Right ventricle myocardium superior (tissue), 1 donor: ENCODE measurements around the gene UNC13D. TPM values are rescaled to one million over a fixed set of nuclear protein-coding genes. Genes with fewer than 3 reads are reported as not detected.
"Not testable (repeated sequence)": the region's sequence is repeated elsewhere in the genome, so short reads cannot be mapped to it uniquely, and the experiment has no call there.

Experiments used
- ATAC-seq: fragments of 200-7000 bp; cut with Tn5 transposase; one replicate; pipeline ENCODE4 v1.9.1; 2020; ENCODE audit warnings: mild to moderate bottlenecking; ENCODE audit not compliant: poor library complexity
- DNase-seq: peaks from one replicate; pipeline ENCODE4 v3.0.0-alpha.2; 2020
- intact Hi-C: fragments of 100-400 bp; cut with DNase I; formaldehyde crosslinking; loops from one replicate; pipeline ENCODE4 v1.11.2; 2022
- microRNA-seq: library from miRNA; unstranded; fragments of <30 nt; microRNA quantifications from one replicate; pipeline ENCODE4 v1.2.0, GENCODE V29; 2020
- total RNA-seq: library from RNA; stranded (reverse); fragmentation: NEBNext Ultra II Directional; extraction: Animal tissue kit (Norgen Biotek cat#: 25700); gene quantifications from one replicate; pipeline ENCODE4 v1.2.1, GENCODE V29; 2021
- donor health status: DM: no; HTN: yes; CAD: no; lungs with severe emphysema.

Gene UNC13D
- total RNA-seq, 1 donor from 2014 or later, result 10.6 TPM

DNA sequence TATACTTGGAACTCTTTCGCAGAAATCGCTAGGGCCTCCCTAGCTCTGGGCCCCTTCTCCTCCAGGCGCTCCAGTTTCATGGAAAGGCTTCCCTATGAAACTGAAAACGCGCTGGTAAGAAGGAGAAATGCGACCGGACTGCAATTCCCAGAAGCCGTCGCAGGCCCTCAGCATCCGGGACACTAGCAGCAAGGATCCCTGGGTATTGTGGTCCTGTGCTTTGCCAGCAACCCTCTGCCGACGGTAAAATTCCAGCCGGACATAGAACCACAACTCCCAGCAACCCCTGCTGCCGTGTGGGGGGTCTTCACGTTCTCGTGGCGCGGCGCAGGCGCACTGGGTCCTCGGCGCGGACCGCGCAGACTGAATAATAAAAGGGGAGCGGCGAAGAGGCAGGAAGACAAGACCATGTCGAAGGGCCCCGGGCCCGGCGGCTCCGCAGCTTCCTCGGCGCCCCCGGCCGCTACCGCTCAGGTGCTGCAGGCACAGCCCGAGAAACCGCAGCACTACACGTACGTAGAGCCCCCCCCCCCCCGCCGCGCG is 59.7 kb downstream of the UNC13D start, which contains the start of gene UNK:
Gene UNK (plus strand): TSS at position 334 of the 543 bp plus-strand sequence. CDS start 75 bp downstream, at position 409.
- peak; percentile 93 for ATAC-seq
- intact Hi-C loops, result loop anchor here (5.0 kb wide), 1 partner anchor 193 kb away; the partner anchor contains the start of genes ACOX1 and TEN1

GRCh38 chr17:75783803-75784472 is 60.3 kb downstream of the UNC13D start:
- peak; percentile 0 for ATAC-seq
- intact Hi-C loops, result loop anchor here (5.0 kb wide), 1 partner anchor 193 kb away; the partner anchor contains the start of genes ACOX1 and TEN1

More for the DNA sequence above, 59.7 kb downstream of the UNC13D start, which contains the start of gene UNK:
- peak; percentile 97 for DNase-seq

DNA sequence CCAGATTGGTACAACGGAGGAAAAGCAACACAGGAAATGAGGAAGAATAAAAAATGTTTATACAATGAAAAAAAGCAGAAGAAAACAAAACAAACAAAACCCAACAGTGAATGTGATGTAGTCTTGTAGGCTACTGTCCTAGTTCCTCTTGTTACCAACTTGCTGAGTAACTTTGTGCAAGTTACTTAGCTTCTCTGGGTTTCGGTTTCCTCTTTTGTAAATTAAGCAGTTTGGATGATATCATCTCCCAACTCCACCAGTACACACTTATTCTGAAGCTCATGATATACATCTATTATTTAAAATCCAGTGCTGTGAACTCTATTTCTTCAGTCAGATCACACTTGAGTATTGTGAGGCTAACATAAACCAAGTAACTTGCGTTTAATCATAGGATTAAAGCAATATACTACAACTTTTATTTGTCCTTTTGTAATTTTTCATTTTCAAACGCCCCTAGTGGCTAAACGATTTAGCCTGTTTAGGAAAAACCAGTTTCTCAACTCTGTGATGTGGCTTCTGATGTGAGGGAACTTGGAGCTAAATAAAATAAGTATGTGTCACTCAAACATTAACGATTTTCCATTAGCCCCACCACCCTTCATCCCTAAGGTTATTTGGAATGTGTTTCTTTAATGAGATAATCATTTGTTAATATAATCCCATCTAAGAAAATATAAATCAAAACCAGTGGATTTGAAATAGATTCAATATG is 61.0 kb downstream of the UNC13D start:
- ATAC-seq, result no peak
- intact Hi-C loops, result loop anchor here (5.0 kb wide), 1 partner anchor 194 kb away; the partner anchor contains the start of genes ACOX1 and TEN1
- no peak for DNase-seq

More at GRCh38 chr17:75783803-75784472, 60.3 kb downstream of the UNC13D start:
- DNase-seq, result peak; percentile 51

DNA sequence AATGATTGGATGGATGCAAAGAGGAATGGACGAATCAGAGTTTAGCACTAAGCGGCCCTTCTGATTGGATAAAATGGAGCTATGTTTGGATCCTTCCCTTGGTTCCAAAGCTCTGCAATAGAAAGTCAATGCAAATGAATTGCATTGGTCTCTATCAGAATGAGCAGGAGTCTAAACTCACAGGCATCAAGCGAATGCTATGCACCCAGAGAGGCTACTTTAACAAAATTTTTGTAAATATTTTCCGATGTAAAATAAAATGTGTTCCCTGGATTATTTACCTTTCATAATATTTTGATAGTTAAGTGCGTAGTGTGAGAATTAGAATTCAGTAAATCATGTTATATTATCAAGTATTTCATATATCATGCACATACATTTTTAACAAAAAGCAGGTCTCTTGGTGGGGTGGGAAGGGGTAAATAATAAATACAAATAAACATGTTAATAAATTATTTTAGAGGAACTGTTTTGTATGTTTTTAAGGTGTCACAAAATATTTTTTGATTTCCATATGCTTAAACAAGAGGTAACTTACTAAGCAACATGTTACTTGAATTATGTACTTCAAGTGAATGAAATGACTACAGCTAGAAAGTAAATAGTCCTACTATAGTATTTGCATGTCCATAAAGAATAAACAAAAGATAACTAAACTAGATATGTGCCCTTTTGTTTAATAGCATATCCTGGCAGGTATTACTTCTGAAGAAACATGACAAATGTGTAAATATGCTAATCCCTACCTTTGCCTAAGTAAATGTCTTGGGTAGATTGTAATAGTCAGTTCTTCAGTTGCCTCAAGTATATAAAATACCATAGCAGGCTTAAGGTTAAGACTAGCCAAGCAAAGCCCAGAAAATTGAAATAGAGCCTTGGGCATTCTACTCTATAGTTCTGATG is 64.0 kb downstream of the UNC13D start:
- no peak for DNase-seq
- intact Hi-C loops, result loop anchor here (5.0 to 10.0 kb wide), 2 partner anchors 115 to 197 kb away; partner anchors contain the start of genes ACOX1, TEN1 and TRIM65
- no peak for ATAC-seq

DNA sequence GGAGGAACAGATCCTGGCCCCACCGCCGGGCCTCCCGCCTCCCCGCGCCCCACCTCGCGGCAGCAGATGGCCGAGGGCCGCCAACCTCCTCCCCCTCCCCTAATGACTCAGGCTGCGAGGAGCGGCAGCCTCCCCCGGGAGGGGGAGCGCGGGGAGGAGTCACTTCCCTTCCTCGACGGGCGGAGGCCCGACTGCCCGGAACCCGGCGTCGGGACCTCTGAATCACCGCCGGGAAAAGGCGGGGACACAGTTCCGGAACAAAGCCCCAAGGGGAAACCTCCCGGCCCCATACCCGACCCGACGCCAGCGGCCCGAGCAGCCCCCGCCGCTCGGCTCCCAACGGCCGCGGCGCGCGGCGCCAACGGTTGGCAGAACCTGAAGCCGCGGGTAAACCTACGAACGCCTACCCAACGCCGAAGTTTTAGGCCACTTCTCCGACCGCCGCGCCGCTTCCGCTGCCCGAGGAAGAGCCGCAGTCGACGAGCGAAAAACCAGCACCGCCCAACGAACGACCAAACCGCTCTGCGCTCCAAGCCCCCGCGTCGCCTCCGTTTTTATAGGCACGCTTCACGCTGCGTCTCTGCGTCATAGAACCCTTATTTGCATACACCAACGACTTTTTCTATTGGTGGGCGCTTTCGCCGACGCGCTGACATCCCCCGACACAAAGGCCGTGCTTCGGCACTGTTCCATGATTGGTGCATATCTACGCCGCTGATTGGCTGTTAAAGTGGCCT is 64.8 kb downstream of the UNC13D start:
- ATAC-seq, result peak; percentile 78
- intact Hi-C loops, result loop anchor here (10.0 kb wide), 1 partner anchor 115 kb away; the partner anchor contains the start of gene TRIM65
- DNase-seq, result peak; percentile 97

GRCh38 chr17:75778861-75779249 is 65.3 kb downstream of the UNC13D start:
- ATAC-seq (peak; percentile 0), DNase-seq (no peak)
- intact Hi-C loops, result loop anchor here (10.0 kb wide), 1 partner anchor 116 kb away; the partner anchor contains the start of gene TRIM65

DNA sequence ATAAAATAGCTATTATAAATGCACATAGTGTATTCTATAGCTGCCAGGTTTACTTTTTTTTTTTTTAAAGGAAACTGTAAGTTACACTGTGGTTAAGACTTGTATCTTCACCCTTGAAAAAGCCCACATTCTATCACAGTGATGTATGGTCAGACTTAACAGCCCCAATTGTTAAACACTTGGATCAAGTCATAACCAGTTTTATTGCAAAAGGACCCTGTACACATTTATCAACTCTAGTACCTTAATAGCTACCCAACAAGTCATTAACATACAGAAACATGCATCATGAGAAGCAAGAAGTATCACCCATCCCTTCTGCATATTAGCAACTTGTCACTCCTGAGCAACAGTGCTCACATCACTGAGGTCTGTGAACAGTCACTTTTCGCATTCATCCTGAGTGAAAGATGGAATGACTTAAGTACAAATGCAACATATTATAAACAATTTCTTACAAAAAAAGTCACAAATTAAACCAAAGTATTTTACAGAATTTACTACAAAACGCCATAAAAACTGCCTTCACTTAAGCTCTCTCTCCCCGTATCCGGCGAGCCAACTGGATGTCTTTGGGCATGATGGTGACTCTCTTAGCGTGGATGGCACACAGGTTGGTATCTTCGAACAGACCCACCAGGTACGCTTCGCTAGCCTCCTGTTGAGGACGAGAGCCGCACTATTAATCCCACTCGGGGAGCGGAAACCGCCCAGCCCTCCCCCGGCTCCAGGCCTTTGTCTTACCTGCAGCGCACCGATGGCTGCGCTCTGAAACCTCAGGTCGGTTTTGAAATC is 65.9 kb downstream of the UNC13D start:
- not testable (repeated sequence) for ATAC-seq, DNase-seq
- intact Hi-C loops, result loop anchor here (10.0 kb wide), 1 partner anchor 117 kb away; the partner anchor contains the start of gene TRIM65

DNA sequence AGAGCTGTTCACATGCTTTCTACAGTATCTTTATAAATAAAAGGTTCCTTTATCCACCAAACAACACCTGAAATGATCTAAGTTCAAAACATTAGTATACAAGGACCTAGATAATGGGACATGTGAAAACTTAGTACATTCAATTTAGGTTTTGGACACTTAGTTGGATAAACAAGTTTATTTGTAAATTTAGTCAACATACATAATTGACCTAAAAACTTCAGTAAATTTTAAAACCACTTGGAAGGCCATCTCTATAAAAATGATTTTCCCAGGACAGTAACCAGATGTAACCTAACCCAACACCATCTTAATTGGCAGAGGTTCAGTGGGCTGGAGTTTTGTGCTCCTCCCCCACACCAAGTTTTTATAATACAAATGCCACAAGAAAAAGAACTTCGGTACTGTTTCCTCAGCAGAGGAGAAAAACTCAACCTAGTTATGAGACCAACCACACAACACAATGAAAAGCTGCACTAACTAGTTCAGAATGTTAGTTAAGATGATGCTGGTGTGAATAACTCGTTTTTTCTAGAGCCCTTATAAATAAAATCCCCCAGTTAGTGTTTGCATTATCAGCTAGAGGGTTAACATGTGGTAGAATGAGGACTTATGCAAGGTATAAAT is 66.8 kb downstream of the UNC13D start:
- intact Hi-C loops, result loop anchor here (10.0 kb wide), 1 partner anchor 117 kb away; the partner anchor contains the start of gene TRIM65

More for the DNA sequence above, 66.8 kb downstream of the UNC13D start:
- DNase-seq (no peak), ATAC-seq (no peak)

Small RNAs within 50 kb of the gene (microRNA-seq; reads per million reads assigned to microRNA genes)
- gene MIR4738, result not detected

Other genes starting within 250 kb of the UNC13D start
- 12.5 TPM for gene SMIM5, start 211.0 kb downstream of the UNC13D start, total RNA-seq
- 14.1 TPM for gene RECQL5, start 177.2 kb downstream of the UNC13D start, total RNA-seq
- 40.0 TPM for gene SAP30BP, start 177.1 kb downstream of the UNC13D start, total RNA-seq
- gene ITGB4, start 122.9 kb downstream of the UNC13D start, total RNA-seq, result 9.4 TPM
- 23.3 TPM for gene GALK1, start 79.2 kb downstream of the UNC13D start, total RNA-seq
- 14.3 TPM for gene UNK, start 59.6 kb downstream of the UNC13D start, total RNA-seq
- gene WBP2, start 10.9 kb upstream of the UNC13D start, total RNA-seq, result 145 TPM
- 33.4 TPM for gene TRIM47, start 34.2 kb upstream of the UNC13D start, total RNA-seq
- gene TRIM65, start 52.5 kb upstream of the UNC13D start, total RNA-seq, result 9.1 TPM
- 113 TPM for gene MRPL38, start 60.5 kb upstream of the UNC13D start, total RNA-seq
- gene FBF1, start 96.6 kb upstream of the UNC13D start, total RNA-seq, result 4.7 TPM
- 83.6 TPM for gene ACOX1, start 134.8 kb upstream of the UNC13D start, total RNA-seq
- 7.6 TPM for gene TEN1, start 134.8 kb upstream of the UNC13D start, total RNA-seq
- gene CDK3, start 156.5 kb upstream of the UNC13D start, total RNA-seq, result 1.8 TPM
- 0.08 TPM for gene EVPL, start 182.9 kb upstream of the UNC13D start, total RNA-seq
- gene SRP68, start 228.1 kb upstream of the UNC13D start, total RNA-seq, result 57.9 TPM
- not detected for gene GALR2, start 230.4 kb upstream of the UNC13D start, total RNA-seq
- gene ZACN, start 234.8 kb upstream of the UNC13D start, total RNA-seq, result not detected